SK-N-SH (cell line): ENCODE results near the gene CARD8.

Source experiments
- EP300 ChIP-seq, 2 experiments: IDR thresholded peaks; 2 replicates each; pipeline versions ENCODE4 v1.4.0 to v1.6.1; 2012; ENCODE audit warnings: borderline replicate concordance in 1 of 2, low read depth in 1 of 2, low read length in 1 of 2
- GABPA ChIP-seq: IDR thresholded peaks from 2 replicates; pipeline ENCODE4 v1.4.0; 2012; ENCODE audit warnings: low read depth, mild to moderate bottlenecking
- POLR2AphosphoS5 ChIP-seq: IDR thresholded peaks from 2 replicates; pipeline ENCODE4 v1.6.1; 2012; ENCODE audit warnings: low read depth, low read length
- RFX5 ChIP-seq: IDR thresholded peaks from 2 replicates; pipeline ENCODE4 v1.6.1; 2012; ENCODE audit warnings: mild to moderate bottlenecking, improper control_type of control experiment, low read length
- SIN3A ChIP-seq: IDR thresholded peaks from 2 replicates; pipeline ENCODE4 v1.6.1; 2012; ENCODE audit warnings: low read depth, mild to moderate bottlenecking, low read length, moderate library complexity, borderline replicate concordance
- TEAD4 ChIP-seq: IDR thresholded peaks from 2 replicates; pipeline ENCODE4 v1.4.0; 2012; ENCODE audit warnings: mild to moderate bottlenecking, borderline replicate concordance; ENCODE audit not compliant: insufficient read depth
- TF ChIP-seq, protein P1 (sequence below): fragments of 200-600 bp; sonication (generic); IDR thresholded peaks from 2 replicates; pipeline ENCODE4 v1.6.1; 2017; ENCODE audit warnings: antibody characterized with exemption, mild to moderate bottlenecking, moderate library complexity

GRCh38 chr19:48190288-48190884 is 65.3 kb downstream of the CARD8 start:
- no peak for TF ChIP-seq TEAD4
- TF ChIP-seq EP300 (IDR thresholded peaks at IDR 0.05; ENCODE audit: borderline replicate concordance in 1 of 2, low read depth in 1 of 2, low read length in 1 of 2) = no peak
- TF ChIP-seq, protein P1, sequence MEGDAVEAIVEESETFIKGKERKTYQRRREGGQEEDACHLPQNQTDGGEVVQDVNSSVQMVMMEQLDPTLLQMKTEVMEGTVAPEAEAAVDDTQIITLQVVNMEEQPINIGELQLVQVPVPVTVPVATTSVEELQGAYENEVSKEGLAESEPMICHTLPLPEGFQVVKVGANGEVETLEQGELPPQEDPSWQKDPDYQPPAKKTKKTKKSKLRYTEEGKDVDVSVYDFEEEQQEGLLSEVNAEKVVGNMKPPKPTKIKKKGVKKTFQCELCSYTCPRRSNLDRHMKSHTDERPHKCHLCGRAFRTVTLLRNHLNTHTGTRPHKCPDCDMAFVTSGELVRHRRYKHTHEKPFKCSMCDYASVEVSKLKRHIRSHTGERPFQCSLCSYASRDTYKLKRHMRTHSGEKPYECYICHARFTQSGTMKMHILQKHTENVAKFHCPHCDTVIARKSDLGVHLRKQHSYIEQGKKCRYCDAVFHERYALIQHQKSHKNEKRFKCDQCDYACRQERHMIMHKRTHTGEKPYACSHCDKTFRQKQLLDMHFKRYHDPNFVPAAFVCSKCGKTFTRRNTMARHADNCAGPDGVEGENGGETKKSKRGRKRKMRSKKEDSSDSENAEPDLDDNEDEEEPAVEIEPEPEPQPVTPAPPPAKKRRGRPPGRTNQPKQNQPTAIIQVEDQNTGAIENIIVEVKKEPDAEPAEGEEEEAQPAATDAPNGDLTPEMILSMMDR = no peak
- no peak for TF ChIP-seq POLR2AphosphoS5
- no peak for TF ChIP-seq RFX5
- no peak for TF ChIP-seq GABPA
- TF ChIP-seq SIN3A = no peak
